ENCODE measurements around the gene UPK3B.
"Not testable (repeated sequence)": the region's sequence is repeated elsewhere in the genome, so short reads cannot be mapped to it uniquely, and the experiment has no call there.

UPK3B gene

GRCh38 chr7:76509931-76510877, at the start of gene UPK3B:
UPK3B (plus strand) TSS chr7:76510552; CDS start chr7:76510653, 101 bp downstream.
- no peak for TF ChIP-seq CTCF (IDR thresholded peaks at IDR 0.05; ENCODE audit: extremely low read depth, insufficient read depth, missing control alignments)
- no peak for DNase-seq (ENCODE audit: low spot score)
- in situ Hi-C loops (cut with MboI; ENCODE audit: low pct_unique_long_range_greater_than_20kb, low sequenced_read_pairs, unreplicated experiment), result no loop called here

DNA sequence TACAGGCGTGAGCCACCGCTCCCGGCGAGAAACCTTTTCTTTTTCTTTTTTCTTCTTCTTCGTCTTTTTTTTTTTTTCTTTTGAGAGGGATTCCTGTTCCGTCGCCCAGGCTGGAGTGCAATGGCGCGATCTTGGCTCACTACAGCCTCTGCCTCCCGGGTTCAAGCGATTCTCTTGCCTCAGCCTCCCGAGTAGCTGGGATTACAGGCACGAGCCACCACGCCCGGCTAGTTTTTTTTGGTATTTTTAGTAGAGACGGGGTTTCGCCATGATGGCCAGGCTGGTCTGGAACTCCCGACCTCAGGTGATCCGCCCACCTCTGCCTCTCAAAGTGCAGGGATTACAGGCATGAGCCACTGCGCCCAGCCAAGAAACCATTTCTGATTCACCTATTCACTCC, 49.6 kb upstream of the UPK3B start:
- in situ Hi-C loops (cut with MboI; ENCODE audit: low pct_unique_long_range_greater_than_20kb, low sequenced_read_pairs, unreplicated experiment); DNase-seq (ENCODE audit: low spot score): not testable (repeated sequence)

DNA sequence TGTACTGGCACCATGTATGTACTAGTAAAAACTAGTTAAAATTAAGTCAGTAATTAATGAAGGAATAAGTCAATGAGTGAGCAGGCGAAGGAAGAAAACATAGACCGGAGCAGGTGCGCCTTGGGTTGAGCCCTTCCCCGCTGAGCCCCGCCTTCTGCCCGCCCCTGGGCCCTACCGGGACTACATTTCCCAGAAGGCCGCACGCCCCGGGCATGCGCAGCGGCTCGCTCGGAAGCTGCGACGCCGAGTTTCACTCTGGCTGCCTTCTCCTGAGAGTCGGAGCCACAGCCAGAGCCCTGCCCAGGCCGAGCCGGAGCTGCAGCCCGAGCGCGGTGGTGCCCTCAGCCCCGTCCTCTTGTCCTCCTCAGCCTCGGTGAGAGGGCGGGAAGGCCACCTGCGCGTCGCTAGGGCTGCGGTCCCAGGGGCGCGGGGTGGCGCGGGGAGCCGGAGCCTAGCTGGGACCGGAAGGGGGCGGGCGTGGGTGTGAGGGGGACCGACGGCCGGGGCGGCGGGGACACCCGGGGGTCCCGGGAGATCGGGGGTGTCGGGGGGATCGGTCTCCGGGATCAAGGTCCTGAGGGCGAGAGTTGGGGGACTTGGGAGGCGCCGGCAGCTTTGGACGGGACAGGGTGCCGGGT, 48.8 kb upstream of the UPK3B start, which contains the start of gene DTX2:
Gene DTX2, plus strand, starts transcription at position 246 of the 638 bp plus-strand sequence. CDS start 18,801 bp downstream, outside the sequence.
- in situ Hi-C loops (cut with MboI; ENCODE audit: low pct_unique_long_range_greater_than_20kb, low sequenced_read_pairs, unreplicated experiment); DNase-seq (ENCODE audit: low spot score): not testable (repeated sequence)

DNA sequence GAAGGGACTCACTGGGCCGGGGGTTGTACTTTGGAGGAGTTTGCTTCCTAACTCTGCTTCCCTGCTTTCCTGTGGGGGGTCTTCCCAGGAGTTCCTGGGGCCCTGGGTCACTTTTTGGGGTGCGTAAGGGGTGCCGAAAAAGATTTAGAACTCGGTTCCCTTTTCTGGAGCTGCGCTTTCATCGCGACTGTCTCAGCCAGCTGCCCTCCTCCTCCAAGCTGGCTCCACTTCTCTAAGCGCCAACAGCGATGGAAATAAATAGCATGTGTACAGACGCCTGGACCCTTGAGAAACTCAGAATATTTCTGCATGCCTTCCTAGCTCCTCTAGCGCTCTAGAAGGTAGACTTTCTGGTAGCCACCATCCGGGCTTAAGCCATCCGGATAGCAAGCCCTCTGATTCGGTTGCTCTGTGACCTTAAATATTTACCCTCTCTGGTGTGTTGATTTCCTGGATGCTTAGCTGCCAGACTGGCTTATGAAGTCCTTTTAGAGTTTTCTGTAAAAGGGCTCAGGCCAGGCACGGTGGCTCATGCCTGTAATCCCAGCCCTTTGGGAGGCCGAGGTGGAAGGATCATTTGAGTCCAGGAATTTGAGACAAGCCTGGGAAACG, 48.0 kb upstream of the UPK3B start:
- in situ Hi-C loops (cut with MboI; ENCODE audit: low pct_unique_long_range_greater_than_20kb, low sequenced_read_pairs, unreplicated experiment); DNase-seq (ENCODE audit: low spot score): not testable (repeated sequence)

GRCh38 chr7:76464959-76465358, 45.4 kb upstream of the UPK3B start:
- DNase-seq (ENCODE audit: low spot score); in situ Hi-C loops (cut with MboI; ENCODE audit: low pct_unique_long_range_greater_than_20kb, low sequenced_read_pairs, unreplicated experiment): not testable (repeated sequence)

- DNase-seq (ENCODE audit: low spot score); in situ Hi-C loops (cut with MboI; ENCODE audit: low pct_unique_long_range_greater_than_20kb, low sequenced_read_pairs, unreplicated experiment): not testable (repeated sequence)
These were observed 44.4 kb upstream of the UPK3B start for GRCh38 chr7:76465950-76466349.

DNA sequence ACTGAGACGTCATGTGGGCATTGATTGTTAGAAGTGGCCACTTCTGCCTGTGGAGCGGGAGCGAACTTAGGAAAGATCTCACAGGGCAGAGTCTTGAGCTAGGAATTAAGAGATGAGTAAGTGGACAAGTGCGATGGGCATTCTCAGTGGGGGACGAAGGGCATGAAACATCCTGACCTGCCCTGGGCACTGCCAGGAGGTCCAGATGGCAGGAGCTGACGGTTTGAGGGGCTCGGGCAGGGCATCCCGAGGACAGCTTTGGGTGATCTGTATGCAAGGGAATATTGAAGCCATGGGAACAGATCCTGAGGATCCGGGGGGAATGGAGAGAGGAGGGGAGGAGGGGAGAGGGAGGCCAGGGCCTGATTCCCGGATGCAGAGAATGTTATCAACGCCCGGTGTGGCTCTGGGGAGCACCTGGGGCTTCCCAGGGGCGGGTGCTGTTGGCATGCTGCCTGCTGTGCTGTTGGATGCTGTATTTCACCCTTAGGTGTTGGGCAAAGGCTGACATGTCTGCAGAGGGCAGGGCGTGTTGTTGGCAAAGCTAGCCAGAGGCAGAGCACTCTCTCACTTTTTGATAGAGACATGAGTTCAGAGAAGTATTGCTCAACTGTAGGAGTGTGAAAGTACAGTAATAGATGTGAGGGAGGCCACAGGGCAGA, 42.5 kb upstream of the UPK3B start:
- in situ Hi-C loops (cut with MboI; ENCODE audit: low pct_unique_long_range_greater_than_20kb, low sequenced_read_pairs, unreplicated experiment); DNase-seq (ENCODE audit: low spot score): not testable (repeated sequence)

- DNase-seq (ENCODE audit: low spot score); in situ Hi-C loops (cut with MboI; ENCODE audit: low pct_unique_long_range_greater_than_20kb, low sequenced_read_pairs, unreplicated experiment): not testable (repeated sequence)
These were observed 38.7 kb upstream of the UPK3B start for GRCh38 chr7:76471556-76472221.

DNA sequence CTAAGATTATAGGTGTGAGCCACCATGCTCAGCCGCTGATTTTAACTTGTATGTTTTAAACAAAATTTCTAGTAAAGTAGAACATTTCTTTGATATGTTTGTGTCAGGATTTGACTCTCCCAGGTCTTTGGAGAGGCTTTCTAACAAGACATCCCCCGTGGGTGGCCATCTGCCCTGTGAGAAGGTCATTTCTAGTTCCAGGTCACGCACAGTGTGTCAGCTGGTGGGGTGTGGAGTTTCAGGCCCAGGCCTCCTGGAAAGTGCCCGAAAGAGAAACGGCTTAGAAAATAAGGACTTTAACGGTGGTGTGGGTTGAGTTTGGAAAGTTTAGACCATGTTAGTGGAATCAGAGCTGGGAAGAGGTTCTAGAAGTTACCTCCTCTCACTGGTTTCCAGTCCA, 37.3 kb upstream of the UPK3B start:
- in situ Hi-C loops (cut with MboI; ENCODE audit: low pct_unique_long_range_greater_than_20kb, low sequenced_read_pairs, unreplicated experiment); DNase-seq (ENCODE audit: low spot score): not testable (repeated sequence)

DNA sequence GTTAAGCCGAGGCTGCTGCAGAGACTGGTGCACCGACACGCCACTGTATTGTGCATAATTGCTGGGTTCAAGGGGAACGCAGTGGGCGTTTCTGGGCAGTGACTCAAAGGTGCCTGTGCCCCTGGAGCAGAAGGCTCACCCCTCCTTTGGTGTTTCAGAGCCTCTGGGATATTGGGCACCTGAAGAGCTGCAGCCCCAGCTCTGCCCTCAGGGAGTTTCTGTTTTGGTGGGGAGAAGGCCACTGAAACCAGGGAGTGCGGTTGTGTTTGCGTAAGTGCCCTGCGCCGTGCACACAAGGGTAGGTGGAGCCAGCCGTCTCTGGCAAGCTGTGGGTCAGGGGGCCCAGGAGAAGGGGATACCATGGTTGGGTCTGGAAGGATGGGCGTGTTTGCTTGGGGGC, 34.1 kb upstream of the UPK3B start:
- in situ Hi-C loops (cut with MboI; ENCODE audit: low pct_unique_long_range_greater_than_20kb, low sequenced_read_pairs, unreplicated experiment); DNase-seq (ENCODE audit: low spot score): not testable (repeated sequence)

GRCh38 chr7:76476742-76477474, 33.4 kb upstream of the UPK3B start:
- in situ Hi-C loops (cut with MboI; ENCODE audit: low pct_unique_long_range_greater_than_20kb, low sequenced_read_pairs, unreplicated experiment); DNase-seq (ENCODE audit: low spot score): not testable (repeated sequence)

DNA sequence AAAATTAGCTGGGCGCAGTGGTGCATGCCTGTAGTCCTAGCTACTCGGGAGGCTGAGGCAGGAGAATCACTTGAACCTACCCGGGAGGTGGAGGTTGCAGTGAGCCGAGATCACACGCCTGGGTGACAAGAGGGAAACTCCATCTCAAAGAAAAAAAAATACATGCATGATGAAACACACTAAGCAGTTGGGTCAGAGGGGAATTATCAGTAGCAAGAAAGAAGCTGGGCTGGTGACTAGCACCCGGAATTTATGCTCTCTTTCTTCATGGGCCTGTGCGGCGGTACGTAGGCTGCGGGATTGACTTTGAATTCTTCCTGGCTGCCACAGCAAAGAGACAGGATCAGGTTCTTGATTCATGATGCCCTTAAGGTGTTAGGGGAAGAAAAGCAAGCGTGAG, 30.7 kb upstream of the UPK3B start:
- in situ Hi-C loops (cut with MboI; ENCODE audit: low pct_unique_long_range_greater_than_20kb, low sequenced_read_pairs, unreplicated experiment); DNase-seq (ENCODE audit: low spot score): not testable (repeated sequence)

- DNase-seq (ENCODE audit: low spot score); in situ Hi-C loops (cut with MboI; ENCODE audit: low pct_unique_long_range_greater_than_20kb, low sequenced_read_pairs, unreplicated experiment): not testable (repeated sequence)
These were observed 29.7 kb upstream of the UPK3B start for GRCh38 chr7:76480403-76481253.

- in situ Hi-C loops (cut with MboI; ENCODE audit: low pct_unique_long_range_greater_than_20kb, low sequenced_read_pairs, unreplicated experiment); DNase-seq (ENCODE audit: low spot score): not testable (repeated sequence)
These were observed 27.7 kb upstream of the UPK3B start for GRCh38 chr7:76482660-76483059.
